Activated CD4-positive, alpha-beta memory T cell treated with anti-CD3 and anti-CD28 coated beads for 36 hours (primary cell): ENCODE results near the gene SDHC. TPM values are rescaled to one million over a fixed set of nuclear protein-coding genes. Genes with fewer than 3 reads are reported as not detected.
"Not testable (repeated sequence)": the region's sequence is repeated elsewhere in the genome, so short reads cannot be mapped to it uniquely, and the experiment has no call there.

Experiments
- CTCF ChIA-PET: fragments of 350-600 bp; sonication (Branson Sonifier 250); formaldehyde crosslinking; loops from one replicate; lab custom pipeline; 2021; ENCODE audit warnings: antibody characterized with exemption, inconsistent platforms; lab: Charles Lee
- POLR2A ChIA-PET: fragments of 350-600 bp; sonication (Branson Sonifier 250); formaldehyde crosslinking; loops from one replicate; lab custom pipeline; 2021; ENCODE audit warnings: antibody characterized with exemption; lab: Charles Lee
- DNase-seq: peaks from one replicate; pipeline ENCODE4 v3.0.0-alpha.2; 2020
- H3K27ac Mint-ChIP-seq: one replicate; pipeline ENCODE4 v1.8.0; 2021; ENCODE audit warnings: mixed read lengths
- H3K27me3 Mint-ChIP-seq: one replicate; pipeline ENCODE4 v1.8.0; 2021; ENCODE audit warnings: mixed read lengths
- H3K36me3 Mint-ChIP-seq: one replicate; pipeline ENCODE4 v1.8.0; 2021; ENCODE audit warnings: mixed read lengths
- H3K4me1 Mint-ChIP-seq: one replicate; pipeline ENCODE4 v1.8.0; 2021; ENCODE audit warnings: low read depth, mixed read lengths
- H3K4me3 Mint-ChIP-seq: one replicate; pipeline ENCODE4 v1.8.0; 2021; ENCODE audit warnings: mild to moderate bottlenecking, mixed read lengths
- H3K9me3 Mint-ChIP-seq: one replicate; pipeline ENCODE4 v1.8.0; 2021; ENCODE audit warnings: mixed read lengths
- intact Hi-C: fragments of 100-400 bp; cut with micrococcal nuclease; formaldehyde crosslinking; loops from one replicate; pipeline ENCODE4 v1.15.1; 2023
- total RNA-seq, 2 experiments: library from RNA; stranded (reverse); gene quantifications; one replicate each; pipeline ENCODE4 v1.2.3, GENCODE V29; 2021

SDHC gene
- total RNA-seq, 2 experiments from 2014 or later: 212 to 215 TPM

DNA sequence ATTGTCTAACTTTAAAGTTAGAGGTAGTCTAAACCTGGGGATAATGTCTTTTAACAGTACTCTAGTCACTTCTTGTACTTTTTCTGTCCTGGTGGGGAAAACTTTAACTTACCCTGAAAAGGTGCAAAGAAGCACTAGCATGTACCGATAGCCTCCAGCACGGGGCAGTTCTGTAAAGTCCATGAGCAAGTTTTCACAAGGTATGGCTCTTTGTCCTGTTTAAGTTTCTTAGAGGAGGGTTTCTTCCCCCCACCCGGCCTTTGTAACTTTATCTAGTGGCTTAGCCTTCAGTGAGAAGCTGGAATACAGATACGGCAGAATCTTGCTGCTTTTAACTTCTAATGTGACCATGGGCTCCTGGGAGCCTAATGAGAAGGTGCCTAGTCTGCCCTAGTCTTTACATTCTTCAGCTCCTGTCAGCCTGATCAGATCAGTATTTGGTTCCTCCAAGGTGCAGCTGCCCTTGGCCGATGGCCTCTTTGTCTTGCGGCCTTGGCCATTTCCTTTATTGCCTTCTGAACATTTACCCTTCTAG, 93.3 kb downstream of the SDHC start:
- POLR2A ChIA-PET: no interaction called here
- DNase-seq: no peak
- peaks cover 46% of the 10 kb centered on the region for H3K4me1 Mint-ChIP-seq
- no peaks in the 10 kb centered on the region for H3K9me3 Mint-ChIP-seq
- CTCF ChIA-PET: interaction anchor here (0.9 to 1.6 kb wide), 2 partner anchors 17 to 33 kb away, joined by 3 to 5 read pairs; no protein-coding TSS in a partner anchor
- no peaks in the 10 kb centered on the region for H3K27me3 Mint-ChIP-seq
- intact Hi-C loops: no loop called here
- H3K4me3 Mint-ChIP-seq: no peak overlapping the region
- no peak overlapping the region for H3K27ac Mint-ChIP-seq
- peaks cover 3% of the 10 kb centered on the region for H3K36me3 Mint-ChIP-seq

DNA sequence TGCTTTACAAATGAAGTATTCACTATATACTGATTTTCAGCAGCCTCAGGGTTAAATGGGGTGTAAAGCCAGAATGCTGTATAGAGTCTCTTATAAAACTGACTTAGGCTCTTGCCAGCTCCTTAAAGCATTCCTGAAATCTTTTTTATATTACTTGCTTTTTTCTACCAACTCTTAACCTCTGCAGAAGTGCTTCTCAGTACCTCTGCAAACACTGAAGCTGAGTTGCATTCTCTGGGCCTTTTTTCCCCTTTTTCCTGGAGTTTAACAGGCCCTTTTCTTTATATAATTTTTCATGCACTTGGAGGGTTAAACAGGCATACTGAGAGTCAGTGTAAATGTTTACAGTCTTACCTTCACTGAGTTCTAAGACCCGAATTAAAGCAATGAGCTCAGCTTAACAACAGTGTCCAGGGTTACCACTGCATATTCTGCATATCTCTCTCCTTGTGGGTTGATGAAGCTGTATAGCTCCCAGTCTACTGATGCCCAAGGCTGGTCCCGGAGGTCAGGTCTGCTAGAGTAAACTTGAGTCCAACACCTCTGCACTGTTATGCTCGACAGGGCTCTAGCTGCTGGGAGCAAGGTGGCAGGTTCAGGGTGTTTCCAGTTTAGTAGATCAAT, 94.4 kb downstream of the SDHC start:
- Mint-ChIP-seq H3K27me3 (no peaks in the 10 kb centered on the region), H3K4me1 (peaks cover 38% of the 10 kb centered on the region), H3K36me3 (peaks cover 3% of the 10 kb centered on the region), H3K27ac (peak overlapping the region; percentile 94), H3K9me3 (no peaks in the 10 kb centered on the region), H3K4me3 (no peak overlapping the region)
- intact Hi-C loops: no loop called here
- CTCF ChIA-PET: interaction anchor here (1.0 to 1.6 kb wide), 3 partner anchors 18 to 31 kb away, joined by 3 to 5 read pairs (median 5); no protein-coding TSS in a partner anchor
- no peak for DNase-seq
- POLR2A ChIA-PET: no interaction called here

DNA sequence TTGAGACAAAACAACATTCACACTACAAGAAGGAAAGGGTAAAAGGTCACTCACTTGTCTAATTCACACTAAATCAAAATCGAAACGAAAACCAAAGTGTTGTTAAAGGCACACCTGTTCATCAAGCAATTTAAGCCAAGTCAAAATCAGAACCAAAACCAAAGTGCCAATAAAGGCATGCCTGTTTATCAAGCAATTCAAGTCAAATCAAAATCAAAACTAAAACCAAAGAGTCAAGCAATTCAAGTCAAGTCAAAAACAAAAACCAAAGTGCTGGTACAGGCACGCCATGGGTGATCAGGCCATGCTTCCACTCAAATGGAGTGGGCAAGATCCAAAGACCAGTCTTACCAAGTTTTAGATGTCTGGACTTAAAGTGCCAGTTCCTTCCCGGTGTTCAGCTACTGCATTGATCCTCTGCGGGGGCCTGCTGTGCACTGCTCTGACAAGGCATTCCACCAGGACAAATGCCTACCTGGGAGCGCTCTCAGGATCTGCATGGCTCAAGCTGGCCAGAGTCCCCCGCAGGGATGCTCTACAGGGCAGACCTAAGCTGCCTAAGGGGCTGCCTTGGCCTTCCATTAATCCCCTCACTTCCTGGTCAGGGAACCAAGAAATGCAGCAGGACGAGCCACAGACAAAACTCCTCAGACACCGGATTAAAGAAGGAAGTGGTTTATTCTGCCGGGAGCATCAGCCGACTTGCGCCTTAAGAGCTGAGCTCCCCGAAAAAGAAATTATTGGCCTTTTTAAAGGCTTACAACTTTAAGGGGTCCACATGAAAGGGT, 95.9 kb downstream of the SDHC start:
- H3K4me1 Mint-ChIP-seq: peaks cover 32% of the 10 kb centered on the region
- H3K4me3 Mint-ChIP-seq: peak overlapping the region; percentile 21
- CTCF ChIA-PET: interaction anchor here (1.3 to 1.4 kb wide), 2 partner anchors 28 to 30 kb away, joined by 5 to 8 read pairs; no protein-coding TSS in a partner anchor
- POLR2A ChIA-PET: interaction anchor here (1.0 to 1.1 kb wide), 3 partner anchors 10 to 30 kb away, joined by 3 to 4 read pairs (median 3); no protein-coding TSS in a partner anchor
- H3K27me3 Mint-ChIP-seq, H3K9me3 Mint-ChIP-seq, H3K36me3 Mint-ChIP-seq: not testable (repeated sequence)
- peak; percentile 58 for DNase-seq
- intact Hi-C loops: loop anchor here (1.0 kb wide), 1 partner anchor 12 kb away; no protein-coding TSS in a partner anchor
- H3K27ac Mint-ChIP-seq: peak overlapping the region; percentile 94

DNA sequence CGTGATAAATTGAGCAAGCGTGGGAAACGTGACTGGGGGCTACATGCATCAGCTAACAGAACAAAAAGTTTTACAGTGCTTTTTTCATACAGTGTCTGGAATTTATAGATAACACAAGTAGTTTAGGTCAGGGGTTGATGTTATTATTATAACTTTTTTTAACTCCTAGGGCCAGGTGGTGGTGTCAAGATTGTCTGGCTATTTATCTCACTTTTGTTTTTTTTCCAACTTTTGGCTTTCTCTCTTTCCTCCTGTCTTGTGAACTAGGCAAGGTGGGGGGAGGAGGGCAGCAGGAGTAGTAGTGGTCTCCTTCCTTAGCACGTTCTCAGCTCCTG, 96.4 kb downstream of the SDHC start:
- not testable (repeated sequence) for H3K27me3 Mint-ChIP-seq, H3K9me3 Mint-ChIP-seq, H3K4me3 Mint-ChIP-seq, DNase-seq, H3K36me3 Mint-ChIP-seq
- ChIA-PET POLR2A (interaction anchor here (1.0 to 1.1 kb wide), 2 partner anchors 12 to 29 kb away, joined by 3 to 4 read pairs; no protein-coding TSS in a partner anchor), CTCF (interaction anchor here (1.3 to 1.4 kb wide), 2 partner anchors 28 to 29 kb away, joined by 5 to 8 read pairs; no protein-coding TSS in a partner anchor)
- intact Hi-C loops: loop anchor here (1.0 kb wide), 1 partner anchor 12 kb away; no protein-coding TSS in a partner anchor
- H3K4me1 Mint-ChIP-seq: peaks cover 32% of the 10 kb centered on the region
- peak overlapping the region; percentile 94 for H3K27ac Mint-ChIP-seq

Other genes starting within 250 kb of the SDHC start
- gene ARHGAP30, start 244.5 kb upstream of the SDHC start, total RNA-seq: 100 to 1,000 TPM; 171 to 178 TPM
- under 1 TPM in 1 of 2 experiments, not detected in 1; 0.05 TPM for gene NECTIN4, start 224.8 kb upstream of the SDHC start, total RNA-seq
- 1 to 10 TPM; 1.2 to 1.6 TPM for gene KLHDC9, start 216.0 kb upstream of the SDHC start, total RNA-seq
- 100 to 1,000 TPM; 152 to 155 TPM for gene PFDN2, start 196.3 kb upstream of the SDHC start, total RNA-seq
- 10 to 100 TPM; 65.2 to 66.5 TPM for gene NIT1, start 196.3 kb upstream of the SDHC start, total RNA-seq
- 10 to 100 TPM; 35.0 to 40.2 TPM for gene DEDD, start 181.7 kb upstream of the SDHC start, total RNA-seq
- 10 to 100 TPM; 87.7 to 91.0 TPM for gene UFC1, start 160.4 kb upstream of the SDHC start, total RNA-seq
- gene USP21, start 154.9 kb upstream of the SDHC start, total RNA-seq: 10 to 100 TPM; 25.4 to 28.6 TPM
- 10 to 100 TPM; 27.0 to 30.7 TPM for gene PPOX, start 148.0 kb upstream of the SDHC start, total RNA-seq
- gene B4GALT3, start 136.9 kb upstream of the SDHC start, total RNA-seq: 10 to 100 TPM; 46.3 to 50.9 TPM
- 1 to 10 TPM; 2.3 to 3.0 TPM for gene ADAMTS4, start 115.3 kb upstream of the SDHC start, total RNA-seq
- gene NDUFS2, start 112.0 kb upstream of the SDHC start, total RNA-seq: 100 to 1,000 TPM in 1 of 2 experiments, 10 to 100 TPM in 1; 98.3 to 103 TPM
- gene FCER1G, start 99.1 kb upstream of the SDHC start, total RNA-seq: 1 to 10 TPM in 1 of 2 experiments, under 1 TPM in 1; 0.99 to 2.0 TPM
- gene APOA2, start 90.8 kb upstream of the SDHC start, total RNA-seq: not detected
- gene TOMM40L, start 88.3 kb upstream of the SDHC start, total RNA-seq: 10 to 100 TPM; 14.8 to 15.4 TPM
- not detected for gene NR1I3, start 76.2 kb upstream of the SDHC start, total RNA-seq
- under 1 TPM in 1 of 2 experiments, not detected in 1; 0.22 TPM for gene PCP4L1, start 55.6 kb upstream of the SDHC start, total RNA-seq
- gene MPZ, start 4.4 kb upstream of the SDHC start, total RNA-seq: 1 to 10 TPM; 3.7 to 5.8 TPM
- gene CFAP126, start 53.5 kb downstream of the SDHC start, total RNA-seq: under 1 TPM in 1 of 2 experiments, not detected in 1; 0.29 TPM
- gene FCGR2A, start 191.1 kb downstream of the SDHC start, total RNA-seq: under 1 TPM in 1 of 2 experiments, not detected in 1; 0.14 TPM
- under 1 TPM; 0.48 to 0.53 TPM for gene HSPA6, start 210.2 kb downstream of the SDHC start, total RNA-seq
- not detected for gene FCGR3A, start 235.4 kb downstream of the SDHC start, total RNA-seq